HG02973 (cell line): ENCODE results near the gene MAGED4B.
"Not testable (repeated sequence)": the region's sequence is repeated elsewhere in the genome, so short reads cannot be mapped to it uniquely, and the experiment has no call there.

ENCODE experiments used
- ATAC-seq: cut with Tn5 transposase; IDR thresholded peaks from one replicate; pipeline ENCODE4 v1.9.1; 2021; ENCODE audit warnings: moderate library complexity; ENCODE audit not compliant: unreplicated experiment

The MAGED4B gene, protein sequence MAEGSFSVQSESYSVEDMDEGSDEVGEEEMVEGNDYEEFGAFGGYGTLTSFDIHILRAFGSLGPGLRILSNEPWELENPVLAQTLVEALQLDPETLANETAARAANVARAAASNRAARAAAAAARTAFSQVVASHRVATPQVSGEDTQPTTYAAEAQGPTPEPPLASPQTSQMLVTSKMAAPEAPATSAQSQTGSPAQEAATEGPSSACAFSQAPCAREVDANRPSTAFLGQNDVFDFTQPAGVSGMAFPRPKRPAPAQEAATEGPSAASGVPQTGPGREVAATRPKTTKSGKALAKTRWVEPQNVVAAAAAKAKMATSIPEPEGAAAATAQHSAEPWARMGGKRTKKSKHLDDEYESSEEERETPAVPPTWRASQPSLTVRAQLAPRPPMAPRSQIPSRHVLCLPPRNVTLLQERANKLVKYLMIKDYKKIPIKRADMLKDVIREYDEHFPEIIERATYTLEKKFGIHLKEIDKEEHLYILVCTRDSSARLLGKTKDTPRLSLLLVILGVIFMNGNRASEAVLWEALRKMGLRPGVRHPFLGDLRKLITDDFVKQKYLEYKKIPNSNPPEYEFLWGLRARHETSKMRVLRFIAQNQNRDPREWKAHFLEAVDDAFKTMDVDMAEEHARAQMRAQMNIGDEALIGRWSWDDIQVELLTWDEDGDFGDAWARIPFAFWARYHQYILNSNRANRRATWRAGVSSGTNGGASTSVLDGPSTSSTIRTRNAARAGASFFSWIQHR

DNA sequence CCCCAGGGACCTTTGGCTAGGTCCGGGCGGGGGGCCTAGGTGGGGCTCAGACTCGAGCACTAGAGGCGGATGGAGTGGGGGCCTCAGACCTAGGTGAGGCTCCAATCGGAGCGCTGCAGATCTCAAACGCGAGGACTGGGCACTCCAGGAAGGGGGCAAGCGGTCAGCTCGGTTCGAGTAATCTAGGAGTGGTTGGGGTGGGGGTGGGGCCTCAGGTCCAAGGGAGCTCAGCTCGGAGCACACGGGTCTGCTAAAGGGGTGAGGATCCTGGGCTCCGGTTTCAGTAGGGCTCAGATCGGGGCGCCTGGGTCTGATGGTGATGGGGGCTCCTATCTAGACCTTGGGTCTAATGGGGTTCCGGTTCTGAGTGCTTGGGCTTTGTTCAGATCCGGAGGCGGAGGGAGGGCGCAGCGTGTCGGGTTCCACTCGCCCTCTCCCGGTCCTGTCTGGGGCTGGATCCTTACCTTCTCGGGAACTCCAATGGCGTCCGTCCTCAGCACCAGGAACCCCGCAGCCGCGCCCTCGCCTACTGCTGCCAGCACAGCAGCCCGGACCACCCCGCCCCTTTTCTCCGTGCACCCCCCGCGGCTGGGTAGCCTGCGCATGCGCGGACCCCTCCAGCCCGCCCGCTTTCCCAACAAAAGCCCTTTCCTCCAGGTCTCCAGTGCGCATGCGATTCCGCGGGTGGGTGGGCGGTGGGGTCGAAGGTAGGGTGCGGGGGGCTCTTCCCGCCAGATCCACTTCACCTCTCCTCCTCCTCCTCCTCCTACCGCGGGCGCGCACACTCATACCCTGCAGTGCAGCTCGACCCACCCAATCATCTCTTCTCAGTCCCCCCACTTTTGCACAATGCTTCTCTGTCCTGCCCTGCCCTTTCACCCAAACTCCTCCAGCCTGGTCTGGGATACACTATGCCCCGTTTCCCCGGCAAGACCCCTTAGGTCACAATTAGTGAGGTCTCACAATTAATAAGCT, at the start of gene MAGED4B:
MAGED4B (minus strand) TSS at position 518 of the 975 bp plus-strand sequence. CDS start 1,011 bp downstream, outside the sequence.
- not testable (repeated sequence) for ATAC-seq

DNA sequence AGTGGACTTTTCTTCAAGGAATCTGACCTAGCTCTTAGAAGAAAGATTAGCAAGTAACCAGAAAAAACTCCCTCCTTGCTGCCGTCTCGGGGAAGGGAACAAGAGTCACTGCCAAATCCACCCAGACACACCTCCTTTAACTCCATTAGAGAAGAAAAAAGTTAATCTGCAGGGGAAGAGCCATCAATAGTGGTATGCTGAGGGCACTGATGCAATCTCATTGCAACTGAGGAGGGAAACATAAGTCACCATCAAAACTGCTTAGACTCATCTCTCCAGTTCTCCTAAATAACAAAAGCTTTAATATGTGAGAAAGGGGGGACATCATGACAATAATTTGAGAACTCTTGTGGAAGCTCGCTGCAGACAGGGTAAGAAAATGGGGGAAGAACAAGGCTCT, 49.3 kb upstream of the MAGED4B start:
- no peak for ATAC-seq

DNA sequence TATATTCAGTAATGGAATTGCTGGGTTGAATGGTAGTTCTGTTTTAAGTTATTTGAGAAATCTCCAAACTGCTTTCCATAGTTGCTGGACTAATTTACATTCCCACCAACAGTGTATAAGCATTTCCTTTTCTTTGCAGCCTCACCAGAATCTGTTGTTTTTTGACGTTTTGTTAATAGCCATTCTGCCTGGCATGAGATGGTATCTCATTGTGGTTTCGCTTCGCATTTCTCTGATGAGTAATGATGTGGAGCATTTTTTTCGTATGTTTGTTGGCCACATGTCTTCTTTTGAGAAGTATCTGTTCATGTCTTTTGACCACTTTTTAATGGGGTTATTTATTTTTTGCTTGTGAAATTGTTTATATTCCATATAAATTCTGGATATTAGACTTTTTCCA, 13.6 kb upstream of the MAGED4B start:
- no peak for ATAC-seq

DNA sequence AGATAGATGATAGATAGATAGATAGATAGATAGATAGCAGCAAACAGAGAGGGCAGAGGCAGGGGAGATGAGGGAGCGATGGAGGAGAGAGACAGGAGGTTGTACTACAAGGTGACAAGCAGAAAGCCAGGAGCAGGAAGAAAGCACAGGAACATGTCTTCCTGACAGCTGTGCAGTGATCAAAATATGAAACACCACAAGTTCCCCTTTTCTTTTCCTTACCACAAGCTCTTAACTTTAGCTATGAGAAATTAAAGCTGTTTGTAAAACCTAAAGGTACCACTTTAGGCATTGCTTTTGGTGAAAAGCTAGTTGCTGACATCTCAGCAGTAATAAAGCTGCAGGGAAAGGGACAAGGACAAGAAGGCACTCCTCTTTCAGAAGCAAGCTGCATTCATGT, 9.1 kb upstream of the MAGED4B start:
- ATAC-seq, result no peak

DNA sequence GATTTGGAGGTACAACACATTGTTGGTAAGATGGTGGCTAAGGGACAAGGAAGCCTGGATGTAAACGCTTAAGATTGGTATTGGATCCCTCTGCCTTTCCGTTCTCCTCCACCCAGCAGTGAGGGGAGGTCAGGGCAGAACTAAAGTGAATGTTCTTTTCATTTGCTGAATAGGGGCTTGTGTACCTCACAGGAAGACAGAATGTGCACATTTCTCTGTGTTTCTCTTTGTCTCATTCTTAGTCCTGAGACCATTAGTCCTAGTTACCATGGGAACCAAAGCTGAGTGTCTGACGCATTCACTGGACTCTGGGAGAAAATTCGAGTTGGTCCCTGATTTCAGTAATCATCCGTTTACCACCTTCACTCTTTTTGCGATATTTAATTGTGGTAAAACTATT, 26.7 kb downstream of the MAGED4B start:
- not testable (repeated sequence) for ATAC-seq

DNA sequence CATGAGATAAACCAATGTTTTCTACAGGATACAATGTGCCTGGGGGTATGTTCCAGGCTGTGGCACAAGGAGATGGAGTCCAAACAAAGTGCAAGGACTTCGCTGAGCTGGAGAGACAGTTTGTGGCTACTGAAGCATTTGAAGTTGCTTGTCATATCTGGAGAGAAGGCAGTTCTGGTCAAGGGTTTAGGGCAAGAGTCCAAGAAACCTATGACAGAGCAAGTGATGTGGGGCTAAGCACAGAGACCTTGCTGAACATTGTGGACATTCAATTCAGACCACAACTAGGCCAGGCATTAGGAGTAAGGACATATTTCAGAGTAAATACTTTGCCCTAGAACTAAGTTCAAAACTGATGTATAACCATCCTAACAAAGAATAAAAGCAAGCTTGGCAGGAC, 34.8 kb downstream of the MAGED4B start:
- no peak for ATAC-seq

DNA sequence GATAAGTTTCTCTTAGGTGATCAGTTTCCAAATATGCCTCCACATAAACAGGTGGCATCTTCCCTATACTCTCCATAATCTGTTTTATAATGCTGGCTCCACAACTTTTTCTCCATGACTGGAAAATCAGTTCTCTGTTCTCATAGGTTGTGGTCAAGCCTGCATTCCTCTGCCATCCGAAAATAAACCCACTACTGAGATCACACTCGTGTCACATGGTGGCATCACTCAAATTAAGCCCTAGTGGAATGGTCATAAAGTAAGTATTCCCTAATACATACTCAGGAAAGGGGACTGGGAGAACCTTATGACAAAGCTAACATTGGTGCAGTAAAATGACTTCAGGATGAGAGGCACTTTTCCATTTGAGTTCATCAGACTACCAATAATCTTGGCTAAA, 37.6 kb downstream of the MAGED4B start:
- no peak for ATAC-seq

DNA sequence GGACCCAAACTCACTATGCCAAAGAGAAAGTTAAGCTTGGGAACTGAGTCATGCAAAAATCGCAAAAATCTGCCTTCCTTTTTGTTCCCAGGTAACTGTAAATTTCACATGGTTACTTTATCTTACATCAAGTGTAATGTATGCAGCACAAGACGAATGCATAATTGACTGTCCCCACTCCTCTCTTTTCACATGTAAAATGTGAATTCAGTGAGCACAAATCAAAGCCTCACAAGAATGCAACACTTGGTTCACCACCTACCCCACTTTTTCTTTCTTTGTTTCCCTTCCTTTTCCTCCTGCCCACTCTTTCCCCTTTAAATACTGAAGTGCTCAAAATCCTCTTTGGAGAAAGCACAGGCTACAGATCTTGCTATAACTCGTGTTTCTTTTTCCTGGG, 53.2 kb downstream of the MAGED4B start:
- ATAC-seq, result no peak
